SK-N-SH (cell line): ENCODE results near the gene CERS6. TPM values are rescaled to one million over a fixed set of nuclear protein-coding genes. Genes with fewer than 3 reads are reported as not detected.

Experiments used
- CTCF ChIA-PET: fragments of 300-600, 350-600 bp; formaldehyde crosslinking; extraction: SDS; loops from one replicate; lab custom pipeline; 2021; lab: Yijun Ruan, JAX
- POLR2A ChIA-PET: fragments of 350-600 bp; sonication (Branson Sonifier 250); formaldehyde crosslinking; extraction: SDS; loops from one replicate; lab custom pipeline; 2020; ENCODE audit warnings: antibody characterized with exemption, inconsistent platforms; lab: Yijun Ruan, JAX
- DNase-seq: peaks from one replicate; pipeline ENCODE4 v3.0.0; 2012
- H2AFZ ChIP-seq: fragments of 200-600 bp; sonication (generic); 2 replicates; pipeline ENCODE4 v1.8.1; 2016; ENCODE audit warnings: antibody characterized with exemption, mild to moderate bottlenecking, low read depth
- H3F3A ChIP-seq: fragments of 200-600 bp; sonication (generic); replicated peaks from 2 replicates; pipeline ENCODE3; 2016; ENCODE audit warnings: antibody characterized with exemption, mild to moderate bottlenecking; ENCODE audit not compliant: insufficient read depth
- H3K27ac ChIP-seq, 2 experiments: fragments of 200-500 bp in 1 of 2; fragments of 200-600 bp in 1 of 2; sonication (Bioruptor generic) in 1 of 2; sonication (generic), shearing (Covaris generic) in 1 of 2; 2 replicates each; pipeline versions ENCODE4 v1.5.1 to v1.6.1; 2014 to 2016; ENCODE audit warnings: low read depth in 2 of 2, inconsistent platforms in 1 of 2, low read length in 1 of 2, mild to moderate bottlenecking in 1 of 2, mixed read lengths in 1 of 2
- H3K27me3 ChIP-seq: fragments of 200-600 bp; sonication (generic), shearing (Covaris generic); 2 replicates; pipeline ENCODE4 v1.6.1; 2016; ENCODE audit warnings: mixed run types; ENCODE audit not compliant: insufficient read depth
- H3K36me3 ChIP-seq, 2 experiments: fragments of 200-500 bp in 1 of 2; fragments of 200-600 bp in 1 of 2; sonication (Bioruptor generic) in 1 of 2; sonication (generic) in 1 of 2; replicated peaks in 1 of 2; 2 replicates each; pipeline versions ENCODE3 to v1.5.1; 2014 to 2016; ENCODE audit warnings: low read length in 1 of 2, mild to moderate bottlenecking in 1 of 2; ENCODE audit not compliant: insufficient read depth in 2 of 2, control insufficient read depth in 1 of 2
- H3K4me1 ChIP-seq, 2 experiments: fragments of 200-500 bp in 1 of 2; fragments of 200-600 bp in 1 of 2; sonication (Bioruptor generic) in 1 of 2; sonication (generic), shearing (Covaris generic) in 1 of 2; 2 replicates each; pipeline versions ENCODE4 v1.5.1 to v1.6.1; 2014 to 2016; ENCODE audit warnings: low read depth in 1 of 2, low read length in 1 of 2, mixed run types in 1 of 2; ENCODE audit not compliant: insufficient read depth in 2 of 2, control insufficient read depth in 1 of 2
- H3K4me2 ChIP-seq: fragments of 200-600 bp; sonication (generic), shearing (Covaris generic); 2 replicates; pipeline ENCODE4 v1.6.1; 2017; ENCODE audit warnings: mixed run types
- H3K4me3 ChIP-seq, 2 experiments: fragments of 200-500 bp in 1 of 2; fragments of 200-600 bp in 1 of 2; sonication (Bioruptor generic) in 1 of 2; sonication (generic), shearing (Covaris generic) in 1 of 2; 2 replicates each; pipeline versions ENCODE4 v1.5.1 to v1.8.1; 2014 to 2016; ENCODE audit warnings: low read depth in 2 of 2, inconsistent platforms in 1 of 2, low read length in 1 of 2, mild to moderate bottlenecking in 1 of 2, mixed read lengths in 1 of 2, moderate library complexity in 1 of 2
- H3K79me2 ChIP-seq: fragments of 200-600 bp; sonication (generic); 2 replicates; pipeline ENCODE4 v1.8.1; 2017; ENCODE audit warnings: mild to moderate bottlenecking; ENCODE audit not compliant: insufficient read depth
- H3K9ac ChIP-seq: fragments of 200-600 bp; sonication (generic); 2 replicates; pipeline ENCODE4 v1.6.1; 2017; ENCODE audit warnings: mixed run types
- H3K9me2 ChIP-seq: fragments of 200-600 bp; sonication (generic); 2 replicates; pipeline ENCODE4 v1.6.1; 2017; ENCODE audit warnings: mixed run types
- H3K9me3 ChIP-seq: fragments of 200-600 bp; sonication (generic); 2 replicates; pipeline ENCODE4 v1.6.1; 2017; ENCODE audit warnings: mixed run types, mild to moderate bottlenecking, moderate library complexity
- H4K20me1 ChIP-seq: fragments of 200-600 bp; sonication (generic); 2 replicates; pipeline ENCODE4 v1.6.1; 2017; ENCODE audit warnings: mild to moderate bottlenecking, mixed run types; ENCODE audit not compliant: insufficient read depth
- EP300 ChIP-seq, 2 experiments: IDR thresholded peaks; 2 replicates each; pipeline versions ENCODE4 v1.4.0 to v1.6.1; 2012; ENCODE audit warnings: borderline replicate concordance in 1 of 2, low read depth in 1 of 2, low read length in 1 of 2
- FOSL2 ChIP-seq: IDR thresholded peaks from 2 replicates; pipeline ENCODE4 v1.4.0; 2012; ENCODE audit warnings: low read depth, mild to moderate bottlenecking, moderate library complexity, borderline replicate concordance
- SIN3A ChIP-seq: IDR thresholded peaks from 2 replicates; pipeline ENCODE4 v1.6.1; 2012; ENCODE audit warnings: low read depth, mild to moderate bottlenecking, low read length, moderate library complexity, borderline replicate concordance
- WGBS: methylation state at CpG from one replicate; pipeline ENCODE4 v1.1.6; 2017; ENCODE audit warnings: low lambda C conversion rate; 5-methylcytosine and 5-hydroxymethylcytosine counted together
- polyA plus RNA-seq, 3 experiments: library from polyadenylated mRNA; depleted of rRNA; stranded (reverse); fragments of >200 nt; gene quantifications; 2 replicates each; pipeline ENCODE4 v1.2.3, GENCODE V29; 2012
- TF ChIP-seq, protein P1 (sequence below): fragments of 150-350 bp; IDR thresholded peaks from 2 replicates; pipeline ENCODE4 v1.6.1; 2017; ENCODE audit warnings: antibody characterized with exemption, low read length, low read depth, borderline replicate concordance
- TF ChIP-seq, protein P2 (sequence below): fragments of 150-350 bp; IDR thresholded peaks from 2 replicates; pipeline ENCODE4 v1.6.1; 2016; ENCODE audit warnings: mild to moderate bottlenecking, low read depth, low read length

Gene CERS6
- polyA plus RNA-seq, 1 of the 3 experiments (the other 2 are of a cell fraction), result 1.8 TPM

GRCh38 chr2:168753765-168754329, 297.8 kb downstream of the CERS6 start:
- Histone ChIP-seq H3K9ac (no peak overlapping the region), H3K27ac (no peak overlapping the region), H3K9me3 (no peaks in the 10 kb centered on the region), H3K27me3 (no peaks in the 10 kb centered on the region), H3K4me2 (no peak overlapping the region), H4K20me1 (no peaks in the 10 kb centered on the region), H3F3A (no peaks in the 10 kb centered on the region), H3K79me2 (no peaks in the 10 kb centered on the region), H2AFZ (no peak overlapping the region), H3K36me3 (no peaks in the 10 kb centered on the region), H3K4me3 (no peak overlapping the region), H3K9me2 (no peaks in the 10 kb centered on the region), H3K4me1 (peaks cover 0 to 14% of the 10 kb centered on the region in 2 experiments; a peak in 2 of 4 replicates)
- WGBS, result 97% methylated on average over 8 of the region's 8 CpGs
- ChIA-PET POLR2A (no interaction called here), CTCF (interaction anchor here (1.1 to 6.7 kb wide), 2 partner anchors 12 to 407 kb away, joined by 3 to 50 read pairs; no protein-coding TSS in a partner anchor)
- TF ChIP-seq SIN3A, result no peak
- TF ChIP-seq, protein P1, sequence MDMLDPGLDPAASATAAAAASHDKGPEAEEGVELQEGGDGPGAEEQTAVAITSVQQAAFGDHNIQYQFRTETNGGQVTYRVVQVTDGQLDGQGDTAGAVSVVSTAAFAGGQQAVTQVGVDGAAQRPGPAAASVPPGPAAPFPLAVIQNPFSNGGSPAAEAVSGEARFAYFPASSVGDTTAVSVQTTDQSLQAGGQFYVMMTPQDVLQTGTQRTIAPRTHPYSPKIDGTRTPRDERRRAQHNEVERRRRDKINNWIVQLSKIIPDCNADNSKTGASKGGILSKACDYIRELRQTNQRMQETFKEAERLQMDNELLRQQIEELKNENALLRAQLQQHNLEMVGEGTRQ, result no peak
- TF ChIP-seq, protein P2, sequence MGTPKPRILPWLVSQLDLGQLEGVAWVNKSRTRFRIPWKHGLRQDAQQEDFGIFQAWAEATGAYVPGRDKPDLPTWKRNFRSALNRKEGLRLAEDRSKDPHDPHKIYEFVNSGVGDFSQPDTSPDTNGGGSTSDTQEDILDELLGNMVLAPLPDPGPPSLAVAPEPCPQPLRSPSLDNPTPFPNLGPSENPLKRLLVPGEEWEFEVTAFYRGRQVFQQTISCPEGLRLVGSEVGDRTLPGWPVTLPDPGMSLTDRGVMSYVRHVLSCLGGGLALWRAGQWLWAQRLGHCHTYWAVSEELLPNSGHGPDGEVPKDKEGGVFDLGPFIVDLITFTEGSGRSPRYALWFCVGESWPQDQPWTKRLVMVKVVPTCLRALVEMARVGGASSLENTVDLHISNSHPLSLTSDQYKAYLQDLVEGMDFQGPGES, result no peak
- DNase-seq, result no peak

DNA sequence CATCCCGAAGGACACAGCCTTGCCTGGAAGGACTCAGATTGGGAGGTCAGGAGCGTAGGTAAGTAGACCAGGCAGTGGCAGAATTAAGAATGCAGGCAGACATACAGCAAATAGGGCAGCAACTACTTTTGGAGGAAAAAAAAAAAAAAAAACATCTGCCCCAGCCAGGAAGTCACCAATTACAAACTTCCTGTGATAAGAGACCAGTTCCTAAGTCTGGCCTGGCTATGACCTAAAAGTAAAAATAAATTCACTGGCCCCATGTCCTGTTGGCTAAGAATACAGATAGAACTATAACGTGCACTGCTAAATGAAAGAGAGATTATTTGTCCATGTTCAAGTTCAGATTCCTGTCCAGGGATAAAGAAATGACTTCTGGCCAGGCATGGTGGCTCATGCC, 301.2 kb downstream of the CERS6 start:
- Histone ChIP-seq H3K9ac (no peak overlapping the region), H3K27ac (peak overlapping the region in 1 of 2 experiments; percentile 80; a peak in 2 of 4 replicates), H3K9me2 (no peaks in the 10 kb centered on the region), H3K9me3 (no peaks in the 10 kb centered on the region), H3K4me2 (no peak overlapping the region), H3K36me3 (no peaks in the 10 kb centered on the region), H3F3A (no peaks in the 10 kb centered on the region), H4K20me1 (no peaks in the 10 kb centered on the region), H2AFZ (no peak overlapping the region), H3K4me1 (peaks cover 0 to 12% of the 10 kb centered on the region in 2 experiments; a peak in 2 of 4 replicates), H3K79me2 (no peaks in the 10 kb centered on the region), H3K4me3 (no peak overlapping the region), H3K27me3 (no peaks in the 10 kb centered on the region)
- TF ChIP-seq EP300 (IDR thresholded peaks at IDR 0.05; ENCODE audit: borderline replicate concordance in 1 of 2, low read depth in 1 of 2, low read length in 1 of 2) (peak in 1 of 2 experiments; percentile 46; a peak in 1 of 4 replicates), FOSL2 (no peak)
- peak; percentile 40 for DNase-seq
- POLR2A ChIA-PET, result no interaction called here
- CTCF ChIA-PET, result interaction anchor here (1.0 to 6.7 kb wide), 4 partner anchors 31 to 410 kb away, joined by 3 to 50 read pairs (median 8); no protein-coding TSS in a partner anchor
- 88% methylated on average over 3 of the region's 3 CpGs for WGBS
